Measurements from ENCODE around the gene PRKCA. TPM values are rescaled to one million over a fixed set of nuclear protein-coding genes. Genes with fewer than 3 reads are reported as not detected.

The PRKCA gene
- total and polyA plus RNA-seq, 3 experiments from 2014 or later: 1.8 to 74.1 (median 73.9) TPM

- H3K4me1 Mint-ChIP-seq: peaks cover 9 to 19% (median 11%) of the 10 kb centered on the region in 3 donors
- H3K27ac Mint-ChIP-seq: peak overlapping the region in 1 of 8 donors; percentile 77
These were observed 213.6 kb downstream of the PRKCA start for GRCh38 chr17:66515974-66516373.

GRCh38 chr17:66517336-66518009, 215.1 kb downstream of the PRKCA start:
- peak overlapping the region in 1 of 8 donors; percentile 88 for H3K27ac Mint-ChIP-seq
- no peak overlapping the region for H3K4me3 Mint-ChIP-seq
- CTCF ChIA-PET: no interaction called here
- H3K4me1 ChIP-seq (ENCODE audit: insufficient read depth, low read length): no peaks in the 10 kb centered on the region
- DNase-seq: no peak
- H3K4me1 Mint-ChIP-seq: peaks cover 8 to 26% (median 10%) of the 10 kb centered on the region in 3 donors
- no peaks in the 10 kb centered on the region for H3K9me3 Mint-ChIP-seq
- no peaks in the 10 kb centered on the region for H3K9me3 ChIP-seq (ENCODE audit: low read length)
- H3K27me3 Mint-ChIP-seq: no peaks in the 10 kb centered on the region
- H3K27ac ChIP-seq (ENCODE audit: low read depth, low read length): no peak overlapping the region
- POLR2A ChIA-PET: no interaction called here
- H3K27me3 ChIP-seq (ENCODE audit: insufficient read depth, low read length, poor library complexity, severe bottlenecking): no peaks in the 10 kb centered on the region
- H3K36me3 ChIP-seq (ENCODE audit: insufficient read depth, low read length): no peaks in the 10 kb centered on the region
- H3K36me3 Mint-ChIP-seq: peaks cover 3 to 11% (median 3%) of the 10 kb centered on the region in 3 donors
- no peak overlapping the region for H3K4me3 ChIP-seq (ENCODE audit: low read length)

More at GRCh38 chr17:66515974-66516373, 213.6 kb downstream of the PRKCA start:
- Histone ChIP-seq H3K9me3 (ENCODE audit: low read length) (no peaks in the 10 kb centered on the region), H3K4me1 (ENCODE audit: insufficient read depth, low read length) (no peaks in the 10 kb centered on the region), H3K36me3 (ENCODE audit: insufficient read depth, low read length) (no peaks in the 10 kb centered on the region), H3K27me3 (ENCODE audit: insufficient read depth, low read length, poor library complexity, severe bottlenecking) (no peaks in the 10 kb centered on the region), H3K4me3 (ENCODE audit: low read length) (no peak overlapping the region), H3K27ac (ENCODE audit: low read depth, low read length) (no peak overlapping the region)
- Mint-ChIP-seq H3K27me3 (no peaks in the 10 kb centered on the region), H3K36me3 (peaks cover 3 to 10% (median 3%) of the 10 kb centered on the region in 3 donors), H3K4me3 (no peak overlapping the region), H3K9me3 (no peaks in the 10 kb centered on the region)
- CTCF ChIA-PET: no interaction called here
- POLR2A ChIA-PET: no interaction called here
- no peak for DNase-seq

- Histone ChIP-seq H3K4me1 (ENCODE audit: insufficient read depth, low read length) (no peaks in the 10 kb centered on the region), H3K4me3 (ENCODE audit: low read length) (no peak overlapping the region), H3K36me3 (ENCODE audit: insufficient read depth, low read length) (no peaks in the 10 kb centered on the region), H3K27me3 (ENCODE audit: insufficient read depth, low read length, poor library complexity, severe bottlenecking) (no peaks in the 10 kb centered on the region), H3K9me3 (ENCODE audit: low read length) (no peaks in the 10 kb centered on the region), H3K27ac (ENCODE audit: low read depth, low read length) (no peak overlapping the region)
- CTCF ChIA-PET: no interaction called here
- no peak for DNase-seq
- peaks cover 8 to 29% (median 10%) of the 10 kb centered on the region in 3 donors for H3K4me1 Mint-ChIP-seq
- POLR2A ChIA-PET: no interaction called here
- no peak overlapping the region for H3K27ac Mint-ChIP-seq
- no peaks in the 10 kb centered on the region for H3K9me3 Mint-ChIP-seq
- H3K36me3 Mint-ChIP-seq: peaks cover 3 to 11% (median 3%) of the 10 kb centered on the region in 3 donors
- H3K27me3 Mint-ChIP-seq: no peaks in the 10 kb centered on the region
- no peak overlapping the region for H3K4me3 Mint-ChIP-seq
These were observed 215.7 kb downstream of the PRKCA start for GRCh38 chr17:66518108-66518507.

- Histone ChIP-seq H3K27ac (ENCODE audit: low read depth, low read length) (no peak overlapping the region), H3K4me1 (ENCODE audit: insufficient read depth, low read length) (no peaks in the 10 kb centered on the region), H3K4me3 (ENCODE audit: low read length) (no peak overlapping the region), H3K36me3 (ENCODE audit: insufficient read depth, low read length) (no peaks in the 10 kb centered on the region), H3K27me3 (ENCODE audit: insufficient read depth, low read length, poor library complexity, severe bottlenecking) (no peaks in the 10 kb centered on the region), H3K9me3 (ENCODE audit: low read length) (no peaks in the 10 kb centered on the region)
- H3K4me3 Mint-ChIP-seq: no peak overlapping the region
- H3K27ac Mint-ChIP-seq: peak overlapping the region in 2 of 8 donors; percentile 13 to 51
- POLR2A ChIA-PET: no interaction called here
- H3K36me3 Mint-ChIP-seq: peaks cover 3 to 9% (median 3%) of the 10 kb centered on the region in 3 donors
- no peak for DNase-seq
- H3K27me3 Mint-ChIP-seq: no peaks in the 10 kb centered on the region
- H3K9me3 Mint-ChIP-seq: no peaks in the 10 kb centered on the region
- CTCF ChIA-PET: no interaction called here
- H3K4me1 Mint-ChIP-seq: peaks cover 8 to 29% (median 10%) of the 10 kb centered on the region in 3 donors
These were observed 216.3 kb downstream of the PRKCA start for GRCh38 chr17:66518677-66519076.

- POLR2A ChIA-PET: no interaction called here
- CTCF ChIA-PET: no interaction called here
- peak overlapping the region in 2 of 8 donors; percentile 13 to 51 for H3K27ac Mint-ChIP-seq
These were observed 216.7 kb downstream of the PRKCA start for GRCh38 chr17:66519154-66519553.

GRCh38 chr17:66520999-66521398, 218.6 kb downstream of the PRKCA start:
- Histone ChIP-seq H3K27ac (ENCODE audit: low read depth, low read length) (no peak overlapping the region), H3K9me3 (ENCODE audit: low read length) (no peaks in the 10 kb centered on the region), H3K4me1 (ENCODE audit: insufficient read depth, low read length) (no peaks in the 10 kb centered on the region), H3K36me3 (ENCODE audit: insufficient read depth, low read length) (peaks cover 4% of the 10 kb centered on the region), H3K4me3 (ENCODE audit: low read length) (no peak overlapping the region), H3K27me3 (ENCODE audit: insufficient read depth, low read length, poor library complexity, severe bottlenecking) (no peaks in the 10 kb centered on the region)
- Mint-ChIP-seq H3K9me3 (no peaks in the 10 kb centered on the region), H3K27me3 (no peaks in the 10 kb centered on the region), H3K4me3 (no peak overlapping the region), H3K27ac (no peak overlapping the region), H3K36me3 (peaks cover 3 to 7% (median 4%) of the 10 kb centered on the region in 3 donors), H3K4me1 (peaks cover 9 to 33% (median 14%) of the 10 kb centered on the region in 3 donors)
- ChIA-PET POLR2A (no interaction called here), CTCF (no interaction called here)
- DNase-seq: no peak

More at GRCh38 chr17:66519154-66519553, 216.7 kb downstream of the PRKCA start:
- no peaks in the 10 kb centered on the region for H3K9me3 Mint-ChIP-seq
- no peak for DNase-seq
- Histone ChIP-seq H3K27me3 (ENCODE audit: insufficient read depth, low read length, poor library complexity, severe bottlenecking) (no peaks in the 10 kb centered on the region), H3K9me3 (ENCODE audit: low read length) (no peaks in the 10 kb centered on the region), H3K4me1 (ENCODE audit: insufficient read depth, low read length) (no peaks in the 10 kb centered on the region), H3K27ac (ENCODE audit: low read depth, low read length) (no peak overlapping the region), H3K4me3 (ENCODE audit: low read length) (no peak overlapping the region), H3K36me3 (ENCODE audit: insufficient read depth, low read length) (peaks cover under 1% of the 10 kb centered on the region)
- H3K4me1 Mint-ChIP-seq: peaks cover 8 to 29% (median 9%) of the 10 kb centered on the region in 3 donors
- H3K4me3 Mint-ChIP-seq: no peak overlapping the region
- H3K27me3 Mint-ChIP-seq: no peaks in the 10 kb centered on the region
- H3K36me3 Mint-ChIP-seq: peaks cover 3 to 8% (median 3%) of the 10 kb centered on the region in 3 donors

- Mint-ChIP-seq H3K27ac (peak overlapping the region in 1 of 8 donors; percentile 17), H3K27me3 (no peaks in the 10 kb centered on the region), H3K4me1 (peaks cover 10 to 47% (median 22%) of the 10 kb centered on the region in 3 donors), H3K9me3 (no peaks in the 10 kb centered on the region), H3K36me3 (peaks cover 4 to 5% (median 4%) of the 10 kb centered on the region in 3 donors), H3K4me3 (no peak overlapping the region)
- Histone ChIP-seq H3K27ac (ENCODE audit: low read depth, low read length) (no peak overlapping the region), H3K36me3 (ENCODE audit: insufficient read depth, low read length) (peaks cover 4% of the 10 kb centered on the region), H3K27me3 (ENCODE audit: insufficient read depth, low read length, poor library complexity, severe bottlenecking) (no peaks in the 10 kb centered on the region), H3K9me3 (ENCODE audit: low read length) (no peaks in the 10 kb centered on the region), H3K4me3 (ENCODE audit: low read length) (no peak overlapping the region), H3K4me1 (ENCODE audit: insufficient read depth, low read length) (peaks cover 7% of the 10 kb centered on the region)
- ChIA-PET CTCF (no interaction called here), POLR2A (no interaction called here)
- DNase-seq: no peak
These were observed 220.3 kb downstream of the PRKCA start for GRCh38 chr17:66522591-66523272.

Data from CD8-positive, alpha-beta memory T cell (primary cell).